ENCODE measurements around the gene CPSF3.

- TF ChIP-seq CTCF (IDR thresholded peaks at IDR 0.05) (no peak), EZH2 (IDR thresholded peaks at IDR 0.05) (no peak)
Measured at GRCh38 chr2:9443526-9443925, 20.1 kb downstream of the CPSF3 start.
